Gastroesophageal sphincter (tissue), 4 donors: ENCODE data around the gene CCDC190. TPM values are rescaled to one million over a fixed set of nuclear protein-coding genes. Genes with fewer than 3 reads are reported as not detected.
"Not testable (repeated sequence)": the region's sequence is repeated elsewhere in the genome, so short reads cannot be mapped to it uniquely, and the experiment has no call there.

Source experiments
- ATAC-seq: fragments of 150-250 bp; one replicate; pipeline ENCODE4 v1.9.1; 2016; ENCODE audit warnings: mild to moderate bottlenecking, moderate library complexity
- H3K27ac ChIP-seq, 4 donors: fragments of 200-600 bp; sonication (generic) in 3 of 4; 1 replicate in 3 of 4; 2 replicates in 1 of 4; pipeline ENCODE4 v1.5.1; 2016 to 2019
- H3K27me3 ChIP-seq: fragments of 200-600 bp; sonication (generic); one replicate; pipeline ENCODE4 v1.5.1; 2019
- H3K36me3 ChIP-seq, 2 donors: fragments of 200-600 bp; sonication (generic); one replicate each; pipeline ENCODE4 v1.5.1; 2019; ENCODE audit warnings: control low read depth in 1 of 2
- H3K4me1 ChIP-seq, 3 donors: fragments of 200-600 bp; sonication (generic); 1 replicate in 2 of 3; 2 replicates in 1 of 3; pipeline ENCODE4 v1.5.1; 2016 to 2019; ENCODE audit warnings: control low read depth in 2 of 3
- H3K4me3 ChIP-seq, 2 donors: fragments of 200-600 bp; sonication (generic); one replicate each; pipeline ENCODE4 v1.5.1; 2019; ENCODE audit warnings: mild to moderate bottlenecking in 1 of 2, moderate library complexity in 1 of 2
- H3K9me3 ChIP-seq, 3 donors: fragments of 200-600 bp; sonication (generic); one replicate each; pipeline ENCODE4 v1.5.1; 2017 to 2019; ENCODE audit warnings: control low read depth in 2 of 3
- EP300 ChIP-seq: sonication (generic); formaldehyde crosslinking; IDR thresholded peaks from one replicate; pipeline ENCODE4 v1.6.1; 2017; ENCODE audit warnings: antibody characterized with exemption, mild to moderate bottlenecking
- POLR2A ChIP-seq, 2 donors: fragments of 450-650 bp; IDR thresholded peaks; one replicate each; pipeline ENCODE4 v1.6.1; 2017; ENCODE audit warnings: antibody characterized with exemption in 2 of 2, mild to moderate bottlenecking in 2 of 2, moderate library complexity in 1 of 2
- POLR2AphosphoS5 ChIP-seq: sonication (generic); formaldehyde crosslinking; IDR thresholded peaks from one replicate; pipeline ENCODE4 v1.6.1; 2017; ENCODE audit warnings: antibody characterized with exemption
- WGBS, 2 donors: methylation state at CpG; one replicate each; pipeline ENCODE4 v1.1.5; 2018; ENCODE audit warnings: low coverage in 1 of 2; 5-methylcytosine and 5-hydroxymethylcytosine counted together
- total RNA-seq, 4 donors: library from RNA; depleted of rRNA; stranded (reverse); fragments of >200 nt; gene quantifications; one replicate each; pipeline ENCODE4 v1.1.0, GENCODE V29; 2016
- TF ChIP-seq, protein P1 (sequence below), 4 experiments: fragments of 200-600 bp in 2 of 4; fragments of 450-650 bp in 2 of 4; sonication (generic) in 1 of 4; IDR thresholded peaks; one replicate each; pipeline ENCODE4 v1.5.1; 2017 to 2019; ENCODE audit warnings: antibody characterized with exemption in 4 of 4, mild to moderate bottlenecking in 2 of 4, moderate library complexity in 2 of 4

CCDC190 gene
- total RNA-seq, 4 donors from 2014 or later, result not detected

- WGBS, 2 donors, result 49% methylated on average over 2 of the region's 2 CpGs
- H3K36me3 ChIP-seq, result no peaks in the 10 kb centered on the region
- H3K27me3 ChIP-seq, result peaks cover 25% of the 10 kb centered on the region
- H3K27ac ChIP-seq, result no peak overlapping the region
- TF ChIP-seq, protein P1, sequence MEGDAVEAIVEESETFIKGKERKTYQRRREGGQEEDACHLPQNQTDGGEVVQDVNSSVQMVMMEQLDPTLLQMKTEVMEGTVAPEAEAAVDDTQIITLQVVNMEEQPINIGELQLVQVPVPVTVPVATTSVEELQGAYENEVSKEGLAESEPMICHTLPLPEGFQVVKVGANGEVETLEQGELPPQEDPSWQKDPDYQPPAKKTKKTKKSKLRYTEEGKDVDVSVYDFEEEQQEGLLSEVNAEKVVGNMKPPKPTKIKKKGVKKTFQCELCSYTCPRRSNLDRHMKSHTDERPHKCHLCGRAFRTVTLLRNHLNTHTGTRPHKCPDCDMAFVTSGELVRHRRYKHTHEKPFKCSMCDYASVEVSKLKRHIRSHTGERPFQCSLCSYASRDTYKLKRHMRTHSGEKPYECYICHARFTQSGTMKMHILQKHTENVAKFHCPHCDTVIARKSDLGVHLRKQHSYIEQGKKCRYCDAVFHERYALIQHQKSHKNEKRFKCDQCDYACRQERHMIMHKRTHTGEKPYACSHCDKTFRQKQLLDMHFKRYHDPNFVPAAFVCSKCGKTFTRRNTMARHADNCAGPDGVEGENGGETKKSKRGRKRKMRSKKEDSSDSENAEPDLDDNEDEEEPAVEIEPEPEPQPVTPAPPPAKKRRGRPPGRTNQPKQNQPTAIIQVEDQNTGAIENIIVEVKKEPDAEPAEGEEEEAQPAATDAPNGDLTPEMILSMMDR (IDR thresholded peaks at IDR 0.05), result no peak
- TF ChIP-seq POLR2AphosphoS5, result no peak
- no peak for TF ChIP-seq EP300
- no peak for TF ChIP-seq POLR2A (IDR thresholded peaks at IDR 0.05)
- peaks cover 0 to 13% (median 4%) of the 10 kb centered on the region in 3 donors for H3K4me1 ChIP-seq
- no peak for ATAC-seq
- no peak overlapping the region for H3K4me3 ChIP-seq
- no peaks in the 10 kb centered on the region for H3K9me3 ChIP-seq
Observed at GRCh38 chr1:162823771-162824525, 37.0 kb downstream of the CCDC190 start.

GRCh38 chr1:162823231-162823630, 37.7 kb downstream of the CCDC190 start:
- Histone ChIP-seq H3K27me3 (peaks cover 25% of the 10 kb centered on the region), H3K27ac (no peak overlapping the region), H3K9me3 (no peaks in the 10 kb centered on the region), H3K4me1 (peaks cover 0 to 13% (median 4%) of the 10 kb centered on the region in 3 donors), H3K36me3 (no peaks in the 10 kb centered on the region), H3K4me3 (no peak overlapping the region)
- TF ChIP-seq POLR2AphosphoS5, result no peak
- whole genome bisulfite sequencing, 2 donors, result 90 to 91% methylated on average over 2 to 3 of the region's 3 CpGs
- no peak for ATAC-seq

DNA sequence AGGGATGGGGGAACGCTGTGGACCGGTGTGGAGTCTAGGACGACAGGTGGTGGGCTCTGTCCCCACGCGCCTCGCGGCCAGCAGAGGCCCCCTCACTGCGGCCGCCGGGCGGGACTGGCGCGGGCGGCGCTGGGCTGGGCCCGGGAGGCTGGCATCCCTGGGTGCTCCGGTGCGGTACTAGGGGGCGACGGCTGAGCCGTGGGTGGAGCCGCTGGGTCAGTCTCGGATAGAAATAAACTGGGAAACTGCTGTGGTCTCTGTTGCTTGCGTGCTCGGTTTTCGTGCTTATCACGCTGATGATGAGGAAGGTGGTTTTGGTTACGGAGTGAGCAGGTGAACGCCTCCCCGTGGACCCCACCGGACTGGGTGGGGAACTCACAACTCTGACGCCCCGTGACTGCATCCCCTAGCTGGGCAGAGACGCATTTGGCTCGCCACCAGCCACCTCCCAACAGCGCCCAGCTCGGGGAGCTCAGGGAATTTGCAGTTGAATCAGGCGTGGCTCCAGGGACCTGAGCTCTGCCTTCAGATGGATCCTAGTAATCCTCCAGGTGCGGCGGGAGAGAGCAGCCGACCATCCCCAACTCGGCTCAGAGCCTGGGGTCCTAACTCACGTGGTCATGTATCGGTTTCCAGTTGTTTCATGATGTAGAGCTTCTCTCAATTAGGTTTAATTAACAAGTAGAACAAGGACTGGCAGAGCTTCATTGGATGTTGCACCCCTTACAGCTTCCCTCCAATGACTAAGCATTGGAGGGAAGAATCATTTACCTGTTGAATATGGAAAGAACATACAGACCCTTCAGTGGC, 38.4 kb downstream of the CCDC190 start:
- H3K4me3 ChIP-seq, result peak overlapping the region; percentile 16 to 50
- H3K27me3 ChIP-seq, result peaks cover 25% of the 10 kb centered on the region
- no peak for ATAC-seq
- 4% methylated on average over 6 of the region's 44 CpGs; no CpG with 5 or more reads in 1 of the 2 donors for WGBS, 2 donors
- H3K4me1 ChIP-seq, result peaks cover 0 to 13% (median 4%) of the 10 kb centered on the region in 3 donors
- no peak for TF ChIP-seq EP300
- TF ChIP-seq POLR2AphosphoS5, result no peak
- no peak for TF ChIP-seq POLR2A (IDR thresholded peaks at IDR 0.05)
- TF ChIP-seq, protein P1 (IDR thresholded peaks at IDR 0.05), result no peak
- H3K9me3 ChIP-seq, result no peaks in the 10 kb centered on the region
- no peak overlapping the region for H3K27ac ChIP-seq
- H3K36me3 ChIP-seq, result no peaks in the 10 kb centered on the region

- H3K4me1 ChIP-seq, result peaks cover 0 to 13% (median 4%) of the 10 kb centered on the region in 3 donors
- not testable (repeated sequence) for H3K27ac ChIP-seq, ATAC-seq, H3K4me3 ChIP-seq, H3K36me3 ChIP-seq, H3K9me3 ChIP-seq
- 100% methylated on average over 1 of the region's 1 CpG for WGBS, 2 donors
- peaks cover 21% of the 10 kb centered on the region for H3K27me3 ChIP-seq
Observed at GRCh38 chr1:162818666-162819065, 42.3 kb downstream of the CCDC190 start.

DNA sequence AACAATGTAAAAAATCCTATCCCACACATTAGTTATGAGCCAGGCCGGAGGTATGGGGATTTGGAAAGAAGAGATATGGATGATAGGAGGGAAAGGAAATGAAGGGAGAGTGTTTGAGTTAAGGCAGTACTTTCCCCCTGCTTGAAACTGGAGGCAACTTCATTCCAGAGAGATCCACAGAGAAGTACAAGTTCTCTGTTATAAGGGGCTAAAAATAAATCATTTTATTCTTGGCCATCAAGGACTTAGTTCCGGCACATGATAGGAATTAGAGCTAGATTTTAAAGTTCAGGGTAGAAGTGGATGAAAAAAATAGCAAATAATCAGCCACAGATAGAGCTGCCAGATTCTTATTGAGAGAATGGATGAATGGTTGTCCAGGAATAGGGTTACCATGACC, 42.8 kb downstream of the CCDC190 start:
- not testable (repeated sequence) for H3K9me3 ChIP-seq, ATAC-seq, H3K4me3 ChIP-seq, H3K27ac ChIP-seq, H3K36me3 ChIP-seq
- Histone ChIP-seq H3K27me3 (peaks cover 18% of the 10 kb centered on the region), H3K4me1 (peaks cover 0 to 13% (median 4%) of the 10 kb centered on the region in 3 donors)
- 66 to 100% methylated on average over 1 to 2 of the region's 2 CpGs for WGBS, 2 donors

DNA sequence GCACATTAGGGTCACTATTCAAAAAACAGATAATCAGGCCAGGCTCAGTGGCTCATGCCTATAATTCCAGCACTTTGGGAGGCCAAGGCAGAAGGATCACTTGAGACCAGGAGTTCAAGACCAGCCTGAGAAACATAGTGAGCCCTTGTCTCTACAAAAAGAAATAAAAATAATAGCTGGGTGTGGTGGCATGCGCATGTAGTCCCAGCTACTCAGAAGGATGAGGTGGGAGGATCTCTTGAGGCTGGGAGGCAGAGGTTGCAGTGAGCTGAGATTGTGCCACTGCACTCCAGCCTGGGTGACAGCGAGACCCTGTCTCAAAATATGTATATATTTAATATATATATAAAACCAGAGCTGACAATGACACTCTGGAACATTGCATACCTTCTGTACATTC, 48.6 kb downstream of the CCDC190 start:
- H3K4me3 ChIP-seq, H3K9me3 ChIP-seq, H3K27me3 ChIP-seq, ATAC-seq, H3K27ac ChIP-seq, H3K4me1 ChIP-seq: not testable (repeated sequence)
- WGBS, 2 donors, result 100% methylated on average over 2 of the region's 2 CpGs
- peaks cover 0 to 10% of the 10 kb centered on the region in 2 donors for H3K36me3 ChIP-seq

DNA sequence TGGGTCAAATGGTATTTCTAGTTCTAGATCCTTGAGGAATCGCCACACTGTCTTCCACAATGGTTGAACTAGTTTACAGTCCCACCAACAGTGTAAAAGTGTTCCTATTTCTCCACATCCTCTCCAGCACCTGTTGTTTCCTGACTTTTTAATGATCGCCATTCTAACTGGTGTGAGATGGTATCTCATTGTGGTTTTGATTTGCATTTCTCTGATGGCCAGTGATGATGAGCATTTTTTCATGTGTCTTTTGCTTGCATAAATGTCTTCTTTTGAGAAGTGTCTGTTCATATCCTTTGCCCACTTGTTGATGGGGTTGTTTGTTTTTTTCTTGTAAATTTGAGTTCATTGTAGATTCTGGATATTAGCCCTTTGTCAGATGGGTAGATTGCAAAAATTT, 53.5 kb downstream of the CCDC190 start:
- H3K27ac ChIP-seq, H3K4me1 ChIP-seq, ATAC-seq, H3K9me3 ChIP-seq, H3K4me3 ChIP-seq, H3K27me3 ChIP-seq: not testable (repeated sequence)
- H3K36me3 ChIP-seq, result peaks cover 0 to 38% of the 10 kb centered on the region in 2 donors
- WGBS, 2 donors, result 100% methylated on average over 1 of the region's 2 CpGs; no CpG with 5 or more reads in 1 of the 2 donors

Other genes starting within 250 kb of the CCDC190 start
- gene DDR2, start 228.7 kb downstream of the CCDC190 start, total RNA-seq, result 100 to 1,000 TPM; 165 to 241 (median 199) TPM
- gene HSD17B7, start 70.5 kb downstream of the CCDC190 start, total RNA-seq, result 10 to 100 TPM in 2 of 4 donors, 1 to 10 TPM in 2; 6.8 to 11.3 (median 9.7) TPM
- gene RGS4, start 208.2 kb upstream of the CCDC190 start, total RNA-seq, result 100 to 1,000 TPM in 1 of 4 donors, 10 to 100 TPM in 3; 12.0 to 121 (median 66.8) TPM